DMS53 treated with DMSO at 0.1 percent for 48 hours (cell line): ENCODE data around the gene PPM1N.

Source experiments
- DNase-seq: peaks from one replicate; lab custom pipeline; 2025; ENCODE audit not compliant: unreplicated experiment; lab: John Stamatoyannopoulos, UW

PPM1N gene, protein sequence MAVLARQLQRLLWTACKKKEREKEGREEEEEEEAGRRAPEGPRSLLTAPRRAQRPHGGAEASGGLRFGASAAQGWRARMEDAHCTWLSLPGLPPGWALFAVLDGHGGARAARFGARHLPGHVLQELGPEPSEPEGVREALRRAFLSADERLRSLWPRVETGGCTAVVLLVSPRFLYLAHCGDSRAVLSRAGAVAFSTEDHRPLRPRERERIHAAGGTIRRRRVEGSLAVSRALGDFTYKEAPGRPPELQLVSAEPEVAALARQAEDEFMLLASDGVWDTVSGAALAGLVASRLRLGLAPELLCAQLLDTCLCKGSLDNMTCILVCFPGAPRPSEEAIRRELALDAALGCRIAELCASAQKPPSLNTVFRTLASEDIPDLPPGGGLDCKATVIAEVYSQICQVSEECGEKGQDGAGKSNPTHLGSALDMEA

DNA sequence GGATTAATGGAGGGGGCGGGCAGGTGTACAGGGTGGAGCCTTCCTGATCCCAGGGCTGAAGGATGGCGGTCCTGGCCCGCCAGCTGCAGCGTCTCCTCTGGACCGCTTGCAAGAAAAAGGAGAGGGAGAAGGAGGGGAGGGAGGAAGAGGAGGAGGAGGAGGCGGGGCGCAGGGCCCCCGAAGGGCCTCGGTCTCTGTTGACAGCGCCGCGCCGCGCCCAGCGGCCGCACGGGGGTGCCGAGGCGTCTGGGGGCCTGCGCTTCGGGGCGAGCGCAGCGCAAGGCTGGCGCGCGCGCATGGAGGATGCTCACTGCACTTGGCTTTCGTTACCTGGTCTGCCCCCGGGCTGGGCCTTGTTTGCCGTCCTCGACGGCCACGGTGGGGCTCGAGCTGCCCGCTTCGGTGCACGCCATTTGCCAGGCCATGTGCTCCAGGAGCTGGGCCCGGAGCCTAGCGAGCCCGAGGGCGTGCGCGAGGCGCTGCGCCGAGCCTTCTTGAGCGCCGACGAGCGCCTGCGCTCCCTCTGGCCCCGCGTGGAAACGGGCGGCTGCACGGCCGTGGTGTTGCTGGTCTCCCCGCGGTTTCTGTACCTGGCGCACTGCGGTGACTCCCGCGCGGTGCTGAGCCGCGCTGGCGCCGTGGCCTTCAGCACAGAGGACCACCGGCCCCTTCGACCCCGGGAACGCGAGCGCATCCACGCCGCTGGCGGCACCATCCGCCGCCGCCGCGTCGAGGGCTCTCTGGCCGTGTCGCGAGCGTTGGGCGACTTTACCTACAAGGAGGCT lies at the start of gene PPM1N:
Gene PPM1N (plus strand): TSS at position 33 of the 785 bp plus-strand sequence. CDS start 30 bp downstream, at position 63.
- no peak for DNase-seq

DNA sequence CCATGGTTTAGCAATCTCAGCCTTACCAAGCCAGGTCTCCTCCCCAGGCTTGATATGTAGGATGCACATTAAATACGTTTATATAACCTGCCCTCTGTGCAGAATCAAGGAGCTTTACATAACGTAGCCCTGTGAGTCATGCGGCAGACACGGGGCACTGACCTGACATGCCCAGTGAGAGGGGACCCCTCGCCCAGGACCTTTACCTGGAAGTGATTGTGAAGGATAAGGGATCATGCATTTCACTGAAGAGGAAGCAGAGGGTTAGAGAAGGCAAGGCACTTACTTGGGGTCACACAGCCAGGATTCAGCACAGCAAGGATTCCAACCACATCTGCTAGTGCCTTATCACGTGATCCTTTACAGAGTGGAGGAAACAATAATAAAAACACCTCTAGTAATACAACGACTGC lies 49.4 kb upstream of the PPM1N start:
- DNase-seq, result no peak

DNA sequence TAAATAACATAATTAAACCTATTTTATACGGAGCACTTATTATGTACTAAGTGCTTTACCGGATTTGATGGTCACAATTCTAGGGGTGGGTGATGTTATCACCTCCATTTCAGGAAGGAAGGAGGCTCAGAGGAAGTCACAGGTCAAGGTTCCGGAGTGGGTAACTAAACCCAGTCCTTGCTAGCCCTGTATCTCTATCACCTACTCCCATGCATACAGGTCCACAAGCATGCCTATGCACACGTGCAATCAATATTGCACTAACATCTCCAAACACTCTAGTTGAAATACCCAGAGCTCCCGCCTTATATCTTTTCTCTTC lies 48.3 kb upstream of the PPM1N start:
- no peak for DNase-seq

DNA sequence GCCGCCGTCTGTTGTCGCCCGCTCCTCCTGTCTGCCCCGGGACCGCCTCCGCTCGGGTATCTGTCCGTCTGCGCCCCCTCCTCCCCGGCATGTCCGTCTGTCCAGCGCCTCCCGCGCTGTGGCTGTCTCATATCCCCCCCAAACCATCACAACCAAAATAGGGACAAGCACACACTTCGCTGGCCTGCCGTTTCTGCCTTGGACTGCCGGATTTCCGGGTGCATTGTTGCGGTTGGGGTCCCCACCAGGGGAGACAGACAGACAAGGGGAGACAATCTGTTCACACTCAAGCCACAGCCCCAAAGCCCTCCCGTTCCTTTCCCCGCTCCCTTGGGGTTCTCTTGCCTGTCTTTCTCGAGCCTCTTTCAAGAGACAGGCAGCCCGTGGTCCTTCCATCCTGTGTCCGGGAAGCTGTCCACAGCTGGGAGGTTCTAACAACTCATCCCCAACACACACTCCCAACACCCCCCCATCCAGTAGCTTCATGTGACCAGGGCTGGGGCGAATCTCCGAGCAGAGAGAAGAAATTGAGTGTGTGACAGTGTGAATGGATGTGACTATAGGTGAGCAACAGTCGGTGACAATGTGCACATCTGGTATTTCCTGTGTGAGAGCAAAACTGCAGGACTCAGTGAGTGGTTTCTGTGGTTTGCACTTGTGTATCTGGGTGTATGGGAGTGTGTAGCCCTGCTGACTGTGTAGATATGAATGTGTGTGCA lies 47.0 kb upstream of the PPM1N start:
- no peak for DNase-seq

DNA sequence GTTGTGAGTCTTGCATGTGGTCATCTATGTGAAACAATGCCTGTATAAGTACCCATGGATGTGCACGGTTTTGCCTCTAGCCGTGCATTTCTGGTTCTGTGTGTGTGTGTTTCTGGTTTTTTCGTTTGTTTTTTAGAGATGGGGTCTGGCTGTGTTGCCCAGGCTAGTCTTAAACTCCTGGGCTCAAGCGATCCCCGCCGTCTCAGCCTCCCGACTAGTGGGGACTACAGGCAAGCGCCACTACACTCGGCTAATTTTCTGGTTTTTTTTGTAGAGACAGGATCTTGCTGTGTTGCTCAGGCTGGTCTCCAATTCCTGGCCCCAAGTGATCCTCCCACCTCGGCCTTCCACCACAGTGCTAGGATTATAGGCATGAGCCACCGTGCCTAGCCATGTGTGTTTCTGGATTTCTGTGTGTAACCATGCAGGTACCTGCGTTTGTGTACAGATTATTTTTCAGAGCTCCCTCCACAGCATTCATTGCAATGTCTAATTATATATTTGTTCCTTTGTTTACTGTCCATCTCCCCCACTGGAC lies 46.3 kb upstream of the PPM1N start:
- DNase-seq, result no peak

DNA sequence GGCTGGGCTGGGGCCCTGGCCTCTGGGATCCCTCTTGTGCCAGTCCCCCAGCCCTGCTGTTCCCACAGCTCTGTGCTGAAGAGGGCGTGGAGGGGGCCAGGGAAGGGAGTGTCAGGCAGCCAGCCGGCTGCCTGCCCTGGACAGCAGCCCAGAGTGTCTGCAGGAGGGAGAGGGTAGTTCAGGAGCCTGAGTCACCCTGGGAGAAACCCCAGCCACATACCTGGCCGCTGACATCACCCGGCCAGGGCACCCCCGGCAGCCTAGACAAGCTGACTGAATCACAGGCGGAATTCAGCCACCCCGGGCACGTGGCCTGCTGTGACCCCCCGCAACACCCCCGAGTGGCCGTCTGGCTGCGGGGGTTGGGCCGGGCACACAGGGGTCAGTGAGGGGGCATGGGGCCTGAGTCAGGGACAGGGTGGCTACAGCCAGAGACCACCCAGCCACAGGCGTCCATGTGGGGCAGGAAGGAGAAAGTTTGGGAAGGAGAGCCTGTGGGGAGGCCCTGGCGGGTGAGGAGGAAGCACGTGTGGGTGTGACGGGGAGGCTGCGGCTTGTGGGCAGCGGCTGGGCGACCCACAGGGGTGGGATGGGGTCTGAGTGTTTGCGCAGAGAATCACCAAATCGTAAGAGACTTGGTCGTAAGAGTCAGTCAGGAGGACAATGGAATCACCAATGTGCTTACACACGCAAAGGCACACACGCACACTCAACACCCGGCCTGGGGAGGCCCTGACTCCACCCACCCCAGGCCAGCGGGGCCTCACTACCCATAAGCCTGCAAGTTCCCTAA lies 42.3 kb upstream of the PPM1N start:
- DNase-seq, result peak; percentile 74

DNA sequence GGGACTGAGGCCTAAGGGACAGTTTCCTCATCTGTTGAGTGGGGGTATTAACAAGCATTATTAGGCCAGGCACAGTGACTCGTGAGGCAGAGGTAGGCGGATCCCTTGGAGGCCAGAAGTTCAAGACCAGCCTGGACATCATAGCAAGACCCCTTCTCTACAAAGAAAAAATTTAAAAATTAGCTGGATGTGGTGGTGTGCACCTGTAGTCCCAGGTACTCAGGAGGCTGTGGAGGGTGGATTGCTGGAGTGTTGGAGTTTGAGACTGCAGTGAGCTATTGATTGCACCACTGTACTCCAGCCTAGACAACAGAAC lies 41.8 kb upstream of the PPM1N start:
- DNase-seq, result no peak

DNA sequence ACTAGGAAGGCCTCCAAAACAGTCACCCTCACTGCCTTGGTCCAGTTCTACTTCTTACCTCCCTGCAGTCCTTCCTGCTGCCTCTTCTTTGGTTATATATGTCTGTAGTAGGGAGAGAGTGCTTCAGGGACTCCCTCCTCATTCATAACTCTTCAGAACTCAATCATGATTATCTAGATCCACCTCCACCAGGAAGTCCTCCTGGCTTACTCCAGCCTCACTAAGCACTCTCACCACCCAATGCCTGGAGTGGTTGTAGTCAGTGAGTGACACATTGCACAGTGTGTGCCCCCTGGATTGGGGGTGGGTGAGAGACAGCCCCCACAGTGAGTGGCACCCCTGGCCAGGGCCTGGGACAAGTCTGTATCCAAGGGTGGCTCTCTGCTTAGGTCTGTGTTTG lies 40.5 kb upstream of the PPM1N start:
- no peak for DNase-seq

DNA sequence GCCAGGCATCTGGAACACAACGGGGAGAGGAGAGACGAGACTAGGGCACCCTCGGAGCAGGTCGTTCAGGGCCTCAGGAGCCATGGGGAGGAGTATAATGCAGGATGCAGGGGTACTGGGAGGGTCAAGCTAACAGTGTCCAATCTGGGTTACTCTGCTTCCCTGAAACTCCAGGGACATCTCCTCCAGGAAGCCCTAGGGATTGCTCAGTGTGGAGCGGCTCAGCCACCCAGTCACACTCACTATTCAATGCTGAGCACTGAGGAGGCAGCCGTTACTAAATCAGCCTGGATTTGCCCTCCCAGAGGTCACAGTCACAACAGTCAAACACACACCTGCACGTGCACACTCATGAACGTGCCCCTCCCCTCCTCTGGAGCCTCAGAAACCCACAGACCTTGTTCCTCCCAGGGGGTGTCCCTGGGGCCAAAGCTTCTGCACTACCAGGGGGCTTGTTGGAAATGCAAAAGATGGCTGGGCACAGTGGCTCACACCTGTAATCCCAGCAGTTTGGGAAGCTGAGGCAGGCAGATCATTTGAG lies 37.4 kb upstream of the PPM1N start:
- no peak for DNase-seq

DNA sequence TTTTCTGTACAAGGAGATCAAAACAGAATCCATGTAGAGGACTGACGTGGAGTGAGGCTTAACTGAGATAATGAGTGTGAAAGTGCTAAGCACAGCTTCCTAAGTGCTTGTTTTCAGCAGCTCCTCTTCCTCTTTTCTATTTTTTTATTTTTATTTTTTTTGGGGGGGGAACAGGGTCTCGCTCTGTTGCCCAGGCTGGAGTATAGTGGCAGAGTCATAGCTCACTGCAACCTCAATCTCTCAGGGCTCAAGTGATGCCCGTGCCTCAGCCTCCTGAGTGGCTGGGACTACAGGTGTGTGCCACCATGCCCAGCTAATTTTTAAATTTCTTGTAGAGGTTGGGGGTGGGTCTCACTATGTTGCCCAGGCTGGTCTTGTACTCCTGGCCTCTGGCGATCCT lies 36.1 kb upstream of the PPM1N start:
- no peak for DNase-seq

DNA sequence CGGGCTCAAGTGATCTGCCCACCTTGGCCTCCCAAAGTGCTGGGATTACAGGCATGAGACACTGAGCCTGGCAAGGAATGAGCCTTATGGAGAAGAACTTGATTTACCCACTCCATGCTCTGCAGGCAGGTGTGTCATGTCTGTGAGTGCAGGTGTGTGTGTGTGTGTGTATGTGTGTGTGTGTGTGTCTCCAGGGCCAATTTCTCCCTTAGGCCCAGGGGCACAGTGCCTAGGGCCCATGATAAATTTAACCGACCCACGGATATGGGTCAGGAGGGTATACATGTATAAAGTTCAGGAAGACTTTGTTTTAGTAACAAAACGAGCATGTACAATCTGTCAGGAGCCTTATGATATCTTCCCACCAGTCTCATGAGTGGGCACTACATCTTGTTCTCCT lies 35.0 kb upstream of the PPM1N start:
- DNase-seq, result no peak

DNA sequence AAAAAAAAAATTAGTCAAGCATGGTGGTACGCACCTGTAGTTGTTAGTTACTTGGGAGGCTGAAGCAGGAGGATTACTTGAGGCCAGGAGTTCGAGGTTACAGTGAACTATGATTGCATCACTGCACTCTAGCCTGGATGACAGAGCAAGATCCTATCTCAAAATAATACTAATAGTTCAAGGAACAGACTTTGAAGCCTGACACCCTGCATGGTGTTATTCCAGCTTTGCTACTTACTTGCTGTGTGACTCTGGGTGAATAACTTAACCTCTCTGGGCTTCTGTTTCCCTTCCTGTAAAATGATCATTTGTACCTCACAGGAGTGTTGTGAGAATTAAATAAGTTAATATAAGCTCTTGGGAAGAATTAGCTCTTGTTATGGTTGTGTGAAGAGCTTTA lies 34.0 kb upstream of the PPM1N start:
- DNase-seq, result no peak

DNA sequence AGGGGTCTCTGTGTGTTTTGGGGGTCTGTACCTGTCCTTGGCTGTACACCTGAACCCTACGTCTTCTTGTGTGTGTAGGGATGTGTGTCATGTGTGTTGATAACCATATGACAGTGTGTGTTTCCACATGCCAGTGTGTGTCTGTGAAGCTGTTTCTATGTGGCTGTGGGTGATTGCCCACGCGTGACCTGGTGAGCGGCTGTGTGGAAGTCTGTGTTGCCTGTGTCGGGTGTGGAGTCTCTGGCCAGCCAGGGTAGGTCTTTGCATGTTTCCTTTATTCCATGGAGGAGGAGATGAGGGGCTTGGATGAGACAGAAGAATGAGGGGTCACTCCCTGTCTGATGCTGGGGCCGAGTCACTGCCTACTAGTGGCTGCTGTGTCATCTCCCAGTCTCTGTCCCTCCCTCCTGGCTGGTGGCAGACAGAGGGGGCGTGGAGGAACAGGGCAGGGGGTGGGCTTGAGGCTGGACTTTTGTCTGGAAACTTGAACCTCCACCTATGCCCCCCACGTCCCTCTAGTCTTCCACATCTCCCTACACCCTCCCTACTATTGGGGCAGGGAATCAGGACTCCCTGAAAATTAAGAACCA lies 33.3 kb upstream of the PPM1N start:
- DNase-seq, result no peak

DNA sequence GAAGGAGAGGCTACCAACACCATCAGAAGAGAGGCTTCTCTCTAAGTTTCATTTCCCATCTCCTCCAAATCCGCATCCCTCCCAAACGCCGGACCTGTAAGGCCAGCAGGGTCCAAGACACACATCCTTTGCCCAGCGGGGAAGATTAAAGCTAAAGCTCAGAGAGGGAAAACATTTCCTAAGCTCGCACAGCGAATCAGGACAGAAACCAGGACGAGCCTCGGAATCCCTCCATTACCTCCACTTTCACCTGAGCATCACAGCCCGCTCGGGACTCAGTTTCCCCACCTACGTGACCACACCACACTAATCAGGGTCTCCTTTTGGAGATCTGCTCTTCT lies 31.2 kb upstream of the PPM1N start:
- no peak for DNase-seq

DNA sequence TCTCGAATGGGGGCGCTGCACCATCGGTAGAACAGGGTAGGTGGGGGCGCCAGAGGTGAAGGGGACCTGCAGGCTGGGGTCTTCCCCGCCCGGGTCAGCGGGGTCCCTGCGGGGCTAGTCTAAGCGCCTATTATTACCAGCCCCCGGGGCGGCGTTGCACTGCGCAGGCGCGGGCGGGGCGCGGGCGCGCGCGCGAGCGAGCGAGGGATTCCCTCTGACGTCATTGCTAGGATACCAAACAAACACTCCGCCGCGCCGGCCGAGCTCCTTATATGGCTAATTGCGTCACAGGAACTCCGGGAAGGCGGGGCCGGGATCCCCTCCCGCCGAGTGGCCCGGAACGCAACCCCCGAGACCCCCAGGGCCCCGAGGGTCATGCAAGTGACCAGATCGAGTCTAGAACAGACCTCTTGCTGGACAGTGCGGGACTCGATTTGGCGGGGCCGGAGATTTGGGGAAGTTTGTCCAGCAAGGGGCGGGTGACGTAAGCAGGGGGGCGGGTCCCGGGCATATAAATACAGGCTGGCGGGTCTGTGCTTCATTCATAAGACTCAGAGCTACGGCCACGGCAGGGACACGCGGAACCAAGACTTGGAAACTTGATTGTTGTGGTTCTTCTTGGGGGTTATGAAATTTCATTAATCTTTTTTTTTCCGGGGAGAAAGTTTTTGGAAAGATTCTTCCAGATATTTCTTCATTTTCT lies 30.6 kb upstream of the PPM1N start, which contains the start of gene FOSB:
Gene FOSB (plus strand): TSS at position 541 of the 703 bp plus-strand sequence. CDS start 591 bp downstream, outside the sequence.
- peak; percentile 73 for DNase-seq

DNA sequence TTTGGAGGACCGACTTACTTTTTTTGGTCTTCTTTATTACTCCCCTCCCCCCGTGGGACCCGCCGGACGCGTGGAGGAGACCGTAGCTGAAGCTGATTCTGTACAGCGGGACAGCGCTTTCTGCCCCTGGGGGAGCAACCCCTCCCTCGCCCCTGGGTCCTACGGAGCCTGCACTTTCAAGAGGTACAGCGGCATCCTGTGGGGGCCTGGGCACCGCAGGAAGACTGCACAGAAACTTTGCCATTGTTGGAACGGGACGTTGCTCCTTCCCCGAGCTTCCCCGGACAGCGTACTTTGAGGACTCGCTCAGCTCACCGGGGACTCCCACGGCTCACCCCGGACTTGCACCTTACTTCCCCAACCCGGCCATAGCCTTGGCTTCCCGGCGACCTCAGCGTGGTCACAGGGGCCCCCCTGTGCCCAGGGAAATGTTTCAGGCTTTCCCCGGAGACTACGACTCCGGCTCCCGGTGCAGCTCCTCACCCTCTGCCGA lies 30.0 kb upstream of the PPM1N start:
- DNase-seq, result no peak

DNA sequence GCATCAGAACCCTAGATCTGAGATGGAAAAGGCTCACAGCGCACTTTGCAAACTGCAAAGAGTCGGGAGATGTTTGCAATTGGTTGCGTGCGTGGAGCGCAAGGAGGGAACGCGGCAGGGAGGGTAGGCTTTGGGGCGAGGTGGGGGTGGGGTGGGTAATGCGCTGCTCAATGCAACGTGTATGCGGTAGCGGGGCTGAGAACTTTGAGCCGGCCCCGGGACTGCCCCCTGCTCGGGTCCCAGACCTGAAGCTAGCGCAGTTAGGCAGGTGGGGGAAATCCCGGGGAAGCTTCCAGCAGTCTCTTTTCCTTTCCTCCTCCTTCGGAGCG lies 29.5 kb upstream of the PPM1N start:
- DNase-seq, result no peak

DNA sequence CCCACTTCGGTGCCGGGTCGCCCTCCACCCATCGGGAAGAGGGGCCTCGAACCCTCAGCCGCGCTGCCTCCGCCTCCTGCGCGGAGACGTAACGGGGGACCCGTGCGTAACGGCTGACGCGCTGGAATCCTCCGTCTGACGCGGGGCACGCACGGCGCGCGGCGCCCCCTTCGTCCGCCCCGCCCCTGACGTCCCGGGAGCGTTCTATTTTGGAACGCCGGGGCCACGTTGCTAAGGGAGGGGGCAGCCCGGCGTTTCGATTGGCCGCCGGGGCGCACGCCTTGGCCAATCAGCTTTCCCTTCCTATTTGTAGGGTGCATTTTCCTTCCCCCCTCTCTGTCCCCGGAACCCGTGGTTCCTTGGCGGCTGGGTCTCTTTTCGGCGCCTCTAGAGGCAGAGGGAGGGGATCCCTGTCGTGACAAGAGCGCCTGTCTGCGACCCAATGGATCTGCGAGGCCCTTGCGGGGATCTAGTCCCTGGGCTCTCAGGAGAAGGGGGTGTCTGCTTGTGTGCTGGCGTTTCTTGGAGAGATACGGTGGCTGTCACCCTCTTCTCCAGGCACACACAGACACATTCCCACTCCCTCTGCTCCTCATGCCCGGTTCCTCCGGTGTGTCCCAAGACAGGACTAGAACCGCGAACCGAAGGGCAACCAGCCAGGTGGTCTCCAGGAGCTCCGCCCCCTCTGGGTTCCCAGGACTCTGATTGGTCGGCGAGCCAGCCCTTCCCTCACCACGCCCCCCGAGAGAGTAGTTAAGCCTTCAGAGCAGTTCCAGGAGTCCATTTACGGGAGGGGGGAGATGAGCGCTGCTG lies 28.9 kb upstream of the PPM1N start:
- DNase-seq, result peak; percentile 67
